ENCODE measurements around the gene DRD1.
"Not testable (repeated sequence)": the region's sequence is repeated elsewhere in the genome, so short reads cannot be mapped to it uniquely, and the experiment has no call there.

Gene DRD1

GRCh38 chr5:175434800-175435199 lies 9.2 kb downstream of the DRD1 start:
- no peak for DNase-seq (ENCODE audit: low read depth in 2 of 3, low spot score in 1 of 3)

GRCh38 chr5:175427762-175428161 lies 16.2 kb downstream of the DRD1 start:
- DNase-seq (ENCODE audit: low read depth in 2 of 3, low spot score in 1 of 3), result no peak

GRCh38 chr5:175424594-175424993 lies 19.4 kb downstream of the DRD1 start:
- DNase-seq (ENCODE audit: low read depth in 2 of 3, low spot score in 1 of 3), result not testable (repeated sequence)

GRCh38 chr5:175422058-175422457 lies 21.9 kb downstream of the DRD1 start:
- DNase-seq (ENCODE audit: low read depth in 2 of 3, low spot score in 1 of 3), result no peak

GRCh38 chr5:175420383-175420782 lies 23.6 kb downstream of the DRD1 start:
- no peak for DNase-seq (ENCODE audit: low read depth in 2 of 3, low spot score in 1 of 3)

GRCh38 chr5:175418251-175418650 lies 25.7 kb downstream of the DRD1 start:
- DNase-seq (ENCODE audit: low read depth in 2 of 3, low spot score in 1 of 3), result no peak

- DNase-seq (ENCODE audit: low read depth in 2 of 3, low spot score in 1 of 3), result no peak
Observed at GRCh38 chr5:175417384-175417783, 26.6 kb downstream of the DRD1 start.

GRCh38 chr5:175415303-175415702 lies 28.7 kb downstream of the DRD1 start:
- no peak for DNase-seq (ENCODE audit: low read depth in 2 of 3, low spot score in 1 of 3)

GRCh38 chr5:175410926-175411325 lies 33.1 kb downstream of the DRD1 start:
- no peak for DNase-seq (ENCODE audit: low read depth in 2 of 3, low spot score in 1 of 3)

- DNase-seq (ENCODE audit: low read depth in 2 of 3, low spot score in 1 of 3), result no peak
Observed at GRCh38 chr5:175406300-175406699, 37.7 kb downstream of the DRD1 start.

GRCh38 chr5:175397590-175398297 lies 46.2 kb downstream of the DRD1 start:
- not testable (repeated sequence) for DNase-seq (ENCODE audit: low read depth in 2 of 3, low spot score in 1 of 3)

- DNase-seq (ENCODE audit: low read depth in 2 of 3, low spot score in 1 of 3), result not testable (repeated sequence)
Observed at GRCh38 chr5:175395430-175395829, 48.6 kb downstream of the DRD1 start.

- no peak for DNase-seq (ENCODE audit: low read depth in 2 of 3, low spot score in 1 of 3)
Observed at GRCh38 chr5:175394601-175395000, 49.4 kb downstream of the DRD1 start.

- no peak for DNase-seq (ENCODE audit: low read depth in 2 of 3, low spot score in 1 of 3)
Observed at GRCh38 chr5:175393897-175394296, 50.1 kb downstream of the DRD1 start.

- no peak for DNase-seq (ENCODE audit: low read depth in 2 of 3, low spot score in 1 of 3)
Observed at GRCh38 chr5:175392236-175392635, 51.7 kb downstream of the DRD1 start.

- no peak for DNase-seq (ENCODE audit: low read depth in 2 of 3, low spot score in 1 of 3)
Observed at GRCh38 chr5:175390352-175391083, 53.5 kb downstream of the DRD1 start.
